ENCODE results near the gene NR6A1.

DNA sequence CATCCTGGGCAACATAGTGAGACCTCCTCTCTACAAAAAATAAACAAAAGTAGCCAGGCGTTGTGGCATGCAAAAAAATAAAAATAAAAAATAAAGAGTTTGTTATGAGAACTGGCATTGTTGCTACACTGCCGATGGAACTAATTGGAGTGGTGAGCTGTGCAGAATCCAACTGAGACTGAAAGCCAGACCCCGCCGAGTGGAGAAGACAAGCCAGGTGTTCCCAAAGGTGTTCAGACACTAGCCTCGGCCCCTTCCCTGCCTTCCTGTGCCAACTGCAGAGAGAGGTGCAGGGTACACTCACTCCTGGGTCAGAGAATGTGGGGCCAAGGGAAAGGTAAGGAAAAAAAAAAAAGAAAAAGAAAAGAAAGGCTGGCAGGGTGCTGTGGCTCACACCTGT is 44.5 kb upstream of the NR6A1 start:
- TF ChIP-seq, protein P1, sequence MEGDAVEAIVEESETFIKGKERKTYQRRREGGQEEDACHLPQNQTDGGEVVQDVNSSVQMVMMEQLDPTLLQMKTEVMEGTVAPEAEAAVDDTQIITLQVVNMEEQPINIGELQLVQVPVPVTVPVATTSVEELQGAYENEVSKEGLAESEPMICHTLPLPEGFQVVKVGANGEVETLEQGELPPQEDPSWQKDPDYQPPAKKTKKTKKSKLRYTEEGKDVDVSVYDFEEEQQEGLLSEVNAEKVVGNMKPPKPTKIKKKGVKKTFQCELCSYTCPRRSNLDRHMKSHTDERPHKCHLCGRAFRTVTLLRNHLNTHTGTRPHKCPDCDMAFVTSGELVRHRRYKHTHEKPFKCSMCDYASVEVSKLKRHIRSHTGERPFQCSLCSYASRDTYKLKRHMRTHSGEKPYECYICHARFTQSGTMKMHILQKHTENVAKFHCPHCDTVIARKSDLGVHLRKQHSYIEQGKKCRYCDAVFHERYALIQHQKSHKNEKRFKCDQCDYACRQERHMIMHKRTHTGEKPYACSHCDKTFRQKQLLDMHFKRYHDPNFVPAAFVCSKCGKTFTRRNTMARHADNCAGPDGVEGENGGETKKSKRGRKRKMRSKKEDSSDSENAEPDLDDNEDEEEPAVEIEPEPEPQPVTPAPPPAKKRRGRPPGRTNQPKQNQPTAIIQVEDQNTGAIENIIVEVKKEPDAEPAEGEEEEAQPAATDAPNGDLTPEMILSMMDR (IDR thresholded peaks at IDR 0.05): no peak
- no peak for TF ChIP-seq ZFX (IDR thresholded peaks at IDR 0.05; ENCODE audit: borderline replicate concordance)

Measured in 22Rv1 (cell line).